HG02884 (cell line): ENCODE results near the gene CCDC71.

Source experiments
- ATAC-seq: cut with Tn5 transposase; IDR thresholded peaks from one replicate; pipeline ENCODE4 v1.9.1; 2021; ENCODE audit warnings: mild to moderate bottlenecking, moderate library complexity; ENCODE audit not compliant: unreplicated experiment

The CCDC71 gene

DNA sequence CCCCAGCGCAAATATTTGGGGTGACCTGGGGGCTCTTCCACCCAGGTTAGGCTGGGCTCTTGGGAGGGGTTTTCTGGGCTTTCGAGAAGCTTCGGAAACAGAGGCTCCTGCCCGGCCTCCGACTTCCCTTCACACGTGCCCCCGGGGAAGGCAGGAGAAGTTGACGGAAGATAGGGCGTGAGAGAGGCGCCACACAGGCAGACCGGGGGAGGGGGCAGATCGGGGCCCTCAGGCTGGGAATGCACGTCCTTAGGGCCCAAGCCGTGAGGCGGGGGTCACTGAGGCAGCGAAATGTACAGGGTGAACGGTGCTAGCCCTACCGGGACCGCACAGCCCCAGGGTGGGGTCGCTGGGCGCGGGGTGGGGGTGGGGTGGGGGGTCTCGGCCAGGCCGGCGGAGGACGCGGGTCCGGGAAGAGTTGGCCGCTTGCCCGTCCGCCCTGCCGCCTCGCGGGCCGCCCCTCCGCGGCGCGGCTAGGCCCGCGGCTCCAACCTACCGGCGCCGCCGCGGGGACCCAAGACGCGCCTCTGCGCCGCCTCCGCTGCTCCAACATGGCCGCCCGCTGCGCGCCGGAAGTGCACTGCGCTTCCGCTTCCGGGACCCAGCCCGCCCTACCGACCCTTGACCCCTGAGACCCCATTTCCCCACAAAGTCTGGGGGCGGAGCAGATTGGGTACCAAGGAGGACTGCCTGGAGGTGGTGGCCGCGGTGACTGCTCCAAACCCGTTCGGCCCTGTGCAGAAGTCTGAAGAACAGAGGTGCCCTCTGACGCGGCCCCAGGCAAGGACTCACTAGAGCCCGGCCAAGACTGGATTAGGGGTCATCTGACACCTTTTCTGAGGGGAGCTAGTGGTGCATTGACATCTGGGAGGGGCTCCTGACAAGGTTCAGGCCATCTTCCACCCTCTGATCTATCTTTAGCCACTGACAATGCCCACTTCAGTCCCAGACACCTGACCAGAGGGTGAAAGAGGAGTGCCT, at the start of gene CCDC71:
Gene CCDC71, minus strand, starts transcription at position 561 of the 981 bp plus-strand sequence. CDS start 2,123 bp downstream, outside the sequence.
- no peak for ATAC-seq

DNA sequence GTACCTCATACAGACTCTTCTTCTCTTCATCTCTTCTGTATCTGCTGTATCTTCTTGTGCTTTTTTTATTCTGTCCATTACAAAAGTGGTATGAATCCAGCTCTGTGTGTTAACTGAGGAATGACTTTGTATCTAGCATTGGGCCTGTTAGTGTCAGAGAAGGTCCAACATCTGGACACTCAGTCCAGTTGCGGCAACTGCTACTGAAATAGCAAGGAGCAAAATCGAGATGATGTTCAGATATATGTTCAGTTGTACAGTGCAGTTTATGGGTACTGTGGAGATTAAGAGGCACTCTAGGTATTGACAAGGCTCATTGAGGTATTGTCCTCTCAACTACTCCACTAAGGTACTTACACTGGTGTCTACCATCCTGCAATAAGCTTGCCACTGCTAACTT, 47.9 kb upstream of the CCDC71 start:
- ATAC-seq, result no peak

DNA sequence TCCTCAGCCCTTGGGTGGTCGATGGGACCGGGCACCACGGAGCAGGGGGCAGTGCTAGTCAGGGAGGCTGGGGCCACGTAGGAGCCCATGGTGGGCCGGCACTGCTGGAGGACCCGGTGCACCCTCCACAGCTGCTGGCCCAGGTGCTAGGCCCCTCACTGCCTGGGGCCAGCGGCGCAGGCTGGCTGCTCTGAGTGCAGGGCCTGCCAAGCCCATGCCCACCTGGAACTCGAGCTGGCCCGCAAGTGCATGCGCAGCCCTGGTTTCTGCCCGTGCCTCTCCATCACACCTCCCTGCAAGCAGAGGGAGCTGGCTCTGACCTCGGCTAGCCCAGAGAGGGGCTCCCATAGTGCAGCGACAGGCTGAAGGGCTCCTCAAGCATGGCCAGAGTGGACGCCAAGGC, 47.4 kb upstream of the CCDC71 start:
- no peak for ATAC-seq

DNA sequence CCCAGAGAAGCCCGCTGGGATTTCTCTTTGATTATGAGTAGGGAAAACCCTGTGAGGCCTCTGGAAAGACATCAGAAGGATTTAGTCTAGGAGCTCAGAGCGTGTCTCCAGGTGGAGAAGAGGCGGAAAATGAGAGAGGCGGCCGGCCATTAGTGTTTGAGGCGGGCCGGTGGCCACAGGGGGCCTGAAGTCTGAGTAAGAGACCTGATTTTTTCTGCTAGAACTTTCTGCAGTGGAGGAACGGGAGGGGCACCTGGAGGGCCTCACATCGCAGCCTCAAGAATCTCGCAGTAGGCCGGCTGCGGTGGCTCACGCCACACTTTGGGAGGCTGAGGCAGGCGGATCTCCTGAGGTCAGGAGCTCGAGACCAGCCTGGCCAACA, 33.8 kb upstream of the CCDC71 start:
- no peak for ATAC-seq

DNA sequence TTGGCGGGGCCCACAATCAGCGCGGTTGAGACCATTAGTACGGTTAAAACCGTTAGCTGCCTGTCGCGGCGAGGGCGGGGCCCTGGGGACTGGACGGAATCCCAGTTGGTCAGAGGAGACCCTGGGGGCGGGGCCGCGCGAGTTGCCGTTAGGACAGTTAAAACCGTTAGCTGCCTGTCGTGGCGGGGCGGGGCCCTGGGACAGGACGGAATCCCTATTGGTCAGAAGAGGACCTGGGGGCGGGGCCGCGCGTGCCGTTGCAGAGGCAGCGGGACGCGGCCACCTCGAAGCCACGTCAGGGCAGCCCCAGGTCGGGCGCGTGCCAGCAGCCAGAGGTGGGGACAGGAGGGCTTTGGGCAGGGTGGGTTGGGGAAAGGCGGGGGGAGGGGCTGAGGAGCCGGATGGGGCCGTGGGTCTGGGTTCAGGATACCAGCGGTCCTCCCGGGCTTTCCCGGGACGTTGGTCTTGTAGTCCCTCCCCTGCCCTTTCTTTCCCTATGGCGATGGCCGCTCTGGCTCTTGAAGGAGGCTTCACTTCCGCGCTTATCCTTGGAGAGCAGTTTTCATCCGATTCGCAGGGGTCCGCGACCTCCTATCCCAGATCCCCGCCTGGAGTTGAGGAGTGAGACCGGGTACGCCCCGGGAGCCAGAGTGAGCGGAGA, 33.2 kb upstream of the CCDC71 start:
- no peak for ATAC-seq

DNA sequence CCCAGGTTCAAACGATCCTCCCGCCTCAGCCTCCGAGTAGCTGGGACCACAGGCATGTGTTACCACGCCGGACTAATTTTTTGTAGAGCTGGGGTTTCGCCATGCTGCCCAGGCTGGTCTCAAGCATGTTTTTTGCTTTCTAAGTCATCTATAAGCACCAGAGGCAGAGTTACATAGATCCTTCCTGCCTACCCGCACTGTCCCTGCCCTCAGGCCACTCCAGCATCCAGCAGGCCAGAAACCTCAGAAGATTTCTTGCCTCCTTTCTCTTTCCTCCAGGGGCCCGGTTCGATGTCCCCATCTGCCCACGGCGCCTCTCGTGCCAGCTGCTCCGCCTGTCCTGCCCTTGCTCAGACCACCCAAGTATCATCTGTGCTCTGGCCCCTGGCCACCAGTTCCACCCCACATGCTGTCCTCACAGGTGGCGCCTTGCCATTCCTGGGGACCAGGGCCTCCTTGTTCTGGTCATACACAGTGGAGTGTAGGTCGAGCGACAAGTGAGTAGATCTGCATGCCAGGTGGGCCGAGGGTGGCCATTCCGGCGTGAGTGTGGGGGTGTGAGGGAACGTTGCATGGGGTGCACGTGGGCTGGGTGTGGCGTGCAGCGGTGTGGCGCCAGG, 32.6 kb upstream of the CCDC71 start:
- ATAC-seq, result no peak

DNA sequence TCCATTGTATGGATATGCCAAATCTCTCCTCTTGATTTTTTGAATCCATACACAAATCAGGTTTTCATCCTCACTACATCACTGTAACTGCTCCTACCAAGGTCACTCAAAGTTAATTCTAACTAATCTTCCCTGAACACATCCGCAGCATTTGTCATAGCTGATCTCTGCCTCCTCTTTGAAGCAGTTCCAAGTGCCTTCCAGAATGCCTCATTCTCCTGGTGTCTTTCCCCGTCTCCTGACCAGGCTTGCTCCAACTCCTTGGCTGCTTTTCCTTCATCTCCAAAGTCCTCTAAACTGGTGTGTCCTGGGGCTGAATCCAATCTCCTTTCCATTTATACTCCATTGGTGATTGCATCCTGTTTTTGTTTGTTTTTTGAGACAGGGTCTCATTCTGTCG, 32.0 kb upstream of the CCDC71 start:
- ATAC-seq, result no peak

DNA sequence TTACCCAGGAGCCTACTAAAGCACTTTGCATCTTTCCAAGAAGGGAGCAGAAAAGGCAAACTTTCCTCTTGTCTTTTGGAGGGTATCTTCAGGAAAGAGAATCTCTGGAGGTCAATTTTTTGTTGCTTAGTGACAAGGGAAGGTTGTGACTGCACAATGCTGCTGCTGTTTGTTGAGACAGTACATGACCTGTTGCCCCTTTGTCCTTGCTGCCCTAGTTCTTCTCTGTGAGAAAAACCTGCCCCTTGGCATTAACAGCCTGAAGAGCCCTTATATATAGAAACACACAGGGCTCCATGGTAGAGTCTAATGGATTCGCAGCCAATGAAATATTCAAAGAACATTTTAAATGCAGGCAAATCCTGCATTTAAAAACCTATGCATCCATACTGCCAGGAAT, 25.6 kb upstream of the CCDC71 start:
- no peak for ATAC-seq

DNA sequence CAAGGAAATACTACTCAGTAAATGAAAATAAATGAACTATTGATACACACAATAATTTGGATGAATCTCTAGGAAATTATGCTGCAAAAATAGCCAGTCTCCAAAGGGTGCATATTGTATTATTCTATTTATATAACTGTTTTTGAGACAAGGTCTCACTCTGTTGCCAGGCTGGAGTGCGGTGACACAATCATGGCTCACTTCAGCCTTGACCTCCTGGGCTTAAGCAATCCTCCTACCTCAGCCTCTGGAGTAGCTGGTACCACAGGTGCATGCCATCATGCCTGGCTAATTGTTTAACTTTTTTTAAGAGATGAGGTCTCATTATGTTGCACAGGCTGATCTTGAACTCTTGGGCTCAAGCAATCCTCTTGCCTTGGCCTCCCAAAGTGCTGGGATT, 17.7 kb upstream of the CCDC71 start:
- no peak for ATAC-seq

DNA sequence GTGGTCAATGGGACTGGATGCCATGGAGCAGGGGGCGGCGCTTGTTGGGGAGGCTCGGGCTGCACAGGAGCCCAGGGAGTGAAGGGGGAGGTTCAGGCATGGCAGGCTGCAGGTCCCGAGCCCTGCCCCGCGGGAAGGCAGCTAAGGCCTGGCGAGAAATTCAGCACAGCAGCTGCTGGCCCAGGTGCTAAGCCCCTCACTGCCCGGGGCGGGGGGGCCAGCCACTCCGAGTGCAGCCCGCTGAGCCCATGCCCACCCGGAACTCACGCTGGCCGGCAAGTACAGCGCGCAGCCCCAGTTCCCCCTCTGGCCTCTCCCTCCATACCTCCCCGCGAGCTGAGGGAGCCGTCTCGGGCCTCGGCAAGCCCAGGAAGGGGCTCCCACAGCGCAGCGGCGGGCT, 16.6 kb upstream of the CCDC71 start:
- ATAC-seq, result no peak

DNA sequence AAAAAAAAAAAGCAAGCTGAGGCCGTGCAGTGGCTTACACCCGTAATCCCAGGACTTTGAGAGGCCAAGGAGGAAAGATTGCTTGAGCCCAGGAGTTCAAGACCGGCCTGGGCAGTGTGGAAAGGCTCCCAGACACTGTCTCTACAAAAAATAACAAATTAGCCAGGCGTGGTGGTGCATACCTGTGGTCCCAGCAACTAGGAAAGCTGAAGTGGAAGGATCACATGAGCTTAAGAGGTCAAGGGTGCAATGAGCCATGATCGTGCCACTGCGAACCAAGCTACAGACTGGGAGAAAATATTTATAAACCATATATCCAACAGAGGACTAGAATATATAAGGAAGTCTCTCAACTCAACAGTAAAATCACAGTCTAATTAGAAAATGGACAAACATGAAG, 15.2 kb upstream of the CCDC71 start:
- ATAC-seq, result no peak

DNA sequence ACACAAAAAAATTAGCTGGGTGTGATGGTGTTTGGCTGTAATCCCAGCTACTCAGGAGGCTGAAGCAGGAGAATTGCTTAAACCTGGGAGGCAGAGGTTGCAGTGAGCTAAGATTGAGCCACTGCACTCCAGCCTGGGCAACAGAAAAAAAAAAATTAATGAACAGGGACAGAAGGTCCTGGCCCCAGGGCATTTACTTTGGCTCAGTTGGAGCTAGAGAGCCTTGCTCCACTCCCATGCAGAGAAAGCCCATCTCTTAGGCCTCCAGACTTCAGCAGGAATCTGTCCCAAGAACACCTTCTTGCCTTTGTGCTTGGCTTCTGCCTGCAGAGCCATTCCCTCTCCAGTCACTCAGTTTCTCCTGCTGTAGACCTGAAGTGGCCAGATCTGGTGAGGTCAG, 14.0 kb upstream of the CCDC71 start:
- no peak for ATAC-seq

DNA sequence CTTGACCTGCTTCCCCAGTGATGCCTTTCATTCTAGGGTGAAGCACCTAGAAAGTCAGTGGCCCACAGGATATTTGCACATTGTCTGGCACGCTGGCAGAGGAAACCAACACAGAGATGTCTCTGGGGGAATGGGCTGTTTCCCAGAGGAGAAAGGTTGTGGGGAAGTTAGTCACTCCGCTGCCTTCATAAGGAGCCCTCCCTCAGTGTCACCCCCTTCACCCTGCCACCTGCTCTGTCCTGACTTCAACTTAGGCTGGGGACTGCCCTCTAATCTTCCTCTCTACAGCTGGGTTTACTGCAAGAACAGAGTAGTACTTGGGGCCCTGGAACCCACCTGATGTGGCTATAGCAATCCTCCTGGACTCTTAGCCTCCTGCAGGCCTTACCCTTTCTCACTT, 10.9 kb upstream of the CCDC71 start:
- ATAC-seq, result no peak

DNA sequence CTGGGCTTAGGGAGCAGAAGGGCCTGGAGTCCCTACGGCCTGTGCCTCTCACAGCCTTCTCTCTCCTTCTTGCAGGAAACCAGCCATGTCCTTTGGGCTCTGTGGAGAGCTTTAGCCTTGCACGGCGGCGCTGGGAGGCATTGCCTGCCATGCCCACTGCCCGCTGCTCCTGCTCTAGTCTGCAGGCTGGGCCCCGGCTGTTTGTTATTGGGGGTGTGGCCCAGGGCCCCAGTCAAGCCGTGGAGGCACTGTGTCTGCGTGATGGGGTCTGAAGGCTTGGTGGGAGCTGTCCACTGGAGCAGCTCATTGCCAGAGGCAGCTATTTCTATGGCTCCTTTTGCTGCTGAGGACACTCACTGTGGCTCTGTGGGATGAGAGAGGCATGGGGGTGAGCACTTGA, 9.4 kb upstream of the CCDC71 start:
- no peak for ATAC-seq

DNA sequence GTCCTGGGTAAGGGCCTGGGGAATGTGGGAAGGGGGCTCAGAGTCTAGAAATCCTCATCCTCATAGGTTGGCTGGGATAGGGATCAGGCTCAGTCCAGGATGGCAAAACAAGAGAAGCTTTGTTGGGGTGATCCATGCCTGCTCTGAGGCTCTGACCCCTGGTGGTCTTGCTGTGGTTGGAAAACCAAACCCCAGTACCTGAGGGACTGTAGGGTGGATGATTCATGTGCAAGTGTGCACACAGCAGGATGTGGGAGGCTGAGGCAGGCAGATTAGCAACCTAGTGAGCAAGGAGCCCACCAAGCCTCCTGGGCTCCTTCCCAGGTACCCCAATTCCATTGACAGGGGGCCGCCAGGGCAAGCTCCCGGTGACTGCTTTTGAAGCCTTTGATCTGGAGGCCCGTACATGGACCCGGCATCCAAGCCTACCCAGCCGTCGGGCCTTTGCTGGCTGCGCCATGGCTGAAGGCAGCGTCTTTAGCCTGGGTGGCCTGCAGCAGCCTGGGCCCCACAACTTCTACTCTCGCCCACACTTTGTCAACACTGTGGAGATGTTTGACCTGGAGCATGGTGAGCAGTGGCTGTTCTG, 8.4 kb upstream of the CCDC71 start:
- no peak for ATAC-seq

DNA sequence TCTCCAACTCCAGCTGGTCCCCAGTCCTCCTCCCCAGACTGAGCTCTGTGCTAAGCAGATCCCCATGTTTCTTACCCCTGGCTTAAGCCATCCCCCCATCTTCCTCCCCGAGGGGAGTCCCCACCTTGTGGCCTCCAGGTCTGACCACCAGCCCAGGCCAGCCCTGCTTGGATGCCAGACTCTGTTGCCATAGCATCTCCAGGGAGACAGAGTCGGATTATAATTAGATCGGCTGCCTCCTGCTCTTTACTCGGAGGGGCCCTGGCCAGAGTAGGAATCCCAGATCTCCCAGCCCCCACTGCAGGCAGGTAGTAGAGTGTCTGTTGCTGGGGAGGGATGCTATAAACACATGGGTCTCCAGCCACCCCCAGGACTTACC, 7.7 kb upstream of the CCDC71 start:
- ATAC-seq, result no peak

DNA sequence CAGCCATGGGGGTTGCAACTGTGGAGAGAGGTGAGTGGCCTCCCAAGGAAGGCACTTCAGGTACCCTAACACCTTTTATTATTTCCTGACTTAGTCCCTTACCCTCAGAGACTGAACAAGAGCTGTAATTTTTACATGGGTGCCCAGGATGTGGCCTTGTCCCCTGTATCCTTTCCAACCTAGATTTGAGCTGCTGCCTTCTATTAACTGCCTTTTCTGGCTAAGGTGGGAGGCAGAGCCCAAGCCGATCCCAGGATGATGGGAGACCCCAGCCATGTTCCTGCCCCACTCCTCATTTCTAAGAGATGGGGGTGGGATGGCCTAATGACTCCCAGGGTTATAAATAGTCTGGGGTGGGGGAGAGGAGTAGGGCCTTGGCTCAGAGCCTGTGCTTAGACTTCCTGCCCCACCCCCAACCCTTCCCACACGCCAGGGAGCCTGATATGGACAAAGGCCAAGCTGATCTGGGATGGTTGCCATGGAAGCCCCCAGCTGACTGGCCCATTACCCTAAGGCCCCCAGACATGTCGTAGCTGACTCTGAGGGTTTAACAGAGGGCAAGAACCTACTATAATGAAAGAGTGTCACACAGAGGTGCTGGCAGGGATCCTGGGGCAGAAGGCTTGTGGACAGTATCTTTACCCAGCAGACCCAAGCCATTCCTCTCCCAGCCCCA, 7.1 kb upstream of the CCDC71 start:
- no peak for ATAC-seq

DNA sequence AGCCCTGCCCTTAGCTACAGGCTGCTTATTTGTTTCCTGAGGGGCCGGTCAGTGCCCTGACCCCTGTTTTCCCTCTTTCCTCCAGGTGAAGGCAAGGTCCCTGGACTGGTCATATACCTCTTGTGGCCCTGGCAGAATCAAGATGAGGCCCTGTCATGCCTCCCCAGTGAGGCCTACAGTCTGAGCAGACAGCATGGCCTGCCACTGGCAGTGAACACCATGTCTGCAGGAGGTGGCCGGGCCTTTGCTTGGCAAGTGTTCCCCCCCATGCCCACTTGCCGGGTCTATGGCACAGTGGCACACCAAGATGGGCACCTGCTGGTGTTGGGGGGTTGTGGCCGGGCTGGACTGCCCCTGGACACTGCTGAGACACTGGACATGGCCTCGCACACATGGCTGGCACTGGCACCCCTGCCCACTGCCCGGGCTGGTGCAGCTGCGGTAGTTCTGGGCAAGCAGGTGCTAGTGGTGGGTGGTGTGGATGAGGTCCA, 6.5 kb upstream of the CCDC71 start:
- no peak for ATAC-seq

DNA sequence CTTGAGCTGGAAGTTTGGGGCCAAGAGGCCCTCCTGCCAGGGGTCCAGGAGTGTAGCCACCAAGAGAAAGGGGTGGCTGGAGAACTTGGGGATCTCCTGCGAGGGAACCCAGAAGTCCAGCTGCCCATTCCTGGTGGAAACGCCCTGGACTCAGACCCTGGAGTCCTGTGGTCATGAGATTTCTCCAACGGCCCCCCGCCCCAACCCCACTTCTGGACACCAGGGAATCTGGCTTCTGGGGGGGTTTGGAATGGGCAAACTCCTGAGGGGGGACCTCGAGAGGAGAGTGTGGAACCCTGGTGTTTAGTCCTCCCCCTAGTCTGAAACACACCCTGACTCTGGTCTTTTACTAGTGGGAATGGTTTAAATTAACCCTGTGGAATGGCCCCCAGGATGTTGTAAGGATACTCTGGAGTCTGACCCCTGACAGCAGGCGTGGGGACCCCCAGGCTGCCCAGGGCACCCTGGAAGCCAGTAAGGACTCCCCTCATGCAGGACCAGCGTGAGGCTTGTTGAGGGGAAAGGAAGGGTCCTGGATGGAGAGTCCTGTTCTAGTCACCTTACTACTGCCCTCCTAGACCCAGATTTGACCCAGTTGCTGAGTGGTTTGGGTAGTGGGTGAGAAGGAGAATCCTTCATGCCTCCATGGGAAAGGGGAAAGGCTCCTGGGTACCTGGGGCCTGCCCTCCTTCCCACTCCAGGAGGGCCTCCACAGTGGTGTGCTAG, 5.8 kb upstream of the CCDC71 start:
- ATAC-seq, result no peak

DNA sequence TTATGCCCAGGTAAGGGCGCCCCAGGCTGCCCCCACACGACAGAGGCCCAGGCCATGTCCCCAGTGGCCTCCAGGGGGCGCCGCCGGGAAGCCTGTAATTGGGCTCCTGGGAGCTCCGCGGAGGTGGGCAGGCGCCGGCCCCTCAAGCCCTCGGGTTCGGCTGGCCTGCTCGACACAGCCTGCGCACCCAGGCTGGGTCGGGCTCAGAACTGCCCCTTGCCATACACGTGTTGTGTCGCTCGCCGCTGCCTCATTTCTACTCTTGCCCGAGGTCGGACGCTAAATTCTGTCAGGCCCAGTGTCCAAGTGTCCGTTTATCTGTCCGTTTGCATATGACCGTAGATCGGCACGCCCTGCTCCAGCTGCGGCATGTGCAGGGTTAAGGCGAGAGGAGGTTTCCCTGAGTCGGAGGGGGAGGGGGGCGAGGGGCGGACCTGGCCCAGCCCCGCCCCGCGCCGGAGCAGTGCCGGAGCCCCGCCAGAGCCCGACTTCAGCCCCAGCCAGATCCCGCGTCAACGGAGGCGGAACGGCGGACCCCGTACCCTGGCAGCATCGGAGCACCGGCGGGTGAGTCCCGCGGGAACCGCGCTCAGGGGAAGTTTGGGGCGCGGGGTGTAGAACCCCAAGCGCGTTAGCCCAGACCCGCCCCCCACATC, 5.1 kb upstream of the CCDC71 start, which contains the start of gene KLHDC8B:
Gene KLHDC8B, plus strand, starts transcription at position 480 of the 656 bp plus-strand sequence. CDS start 1,172 bp downstream, outside the sequence.
- ATAC-seq, result peak; percentile 59
